T-helper 1 cell treated with Interleukin-12 subunit alpha and Interleukin-12 subunit beta and Interleukin-4 antibody, amounts not matched to agents 30 μg/mL and 1 μg/mL, for 36 hours (primary cell): ENCODE measurements around the gene CHIA.

Source experiments
- H3K27ac Mint-ChIP-seq: one replicate; pipeline ENCODE4 v1.8.0; 2021; ENCODE audit warnings: mild to moderate bottlenecking, mixed read lengths
- H3K27me3 Mint-ChIP-seq: one replicate; pipeline ENCODE4 v1.8.0; 2021; ENCODE audit warnings: low read depth, mixed read lengths
- H3K36me3 Mint-ChIP-seq: one replicate; pipeline ENCODE4 v1.8.0; 2021; ENCODE audit warnings: low read depth, mixed read lengths
- H3K4me1 Mint-ChIP-seq: one replicate; pipeline ENCODE4 v1.8.0; 2021; ENCODE audit warnings: low read depth, mixed read lengths
- H3K4me3 Mint-ChIP-seq: one replicate; pipeline ENCODE4 v1.8.0; 2021; ENCODE audit warnings: mild to moderate bottlenecking, moderate library complexity, mixed read lengths
- H3K9me3 Mint-ChIP-seq: one replicate; pipeline ENCODE4 v1.8.0; 2021; ENCODE audit warnings: mixed read lengths

Gene CHIA

DNA sequence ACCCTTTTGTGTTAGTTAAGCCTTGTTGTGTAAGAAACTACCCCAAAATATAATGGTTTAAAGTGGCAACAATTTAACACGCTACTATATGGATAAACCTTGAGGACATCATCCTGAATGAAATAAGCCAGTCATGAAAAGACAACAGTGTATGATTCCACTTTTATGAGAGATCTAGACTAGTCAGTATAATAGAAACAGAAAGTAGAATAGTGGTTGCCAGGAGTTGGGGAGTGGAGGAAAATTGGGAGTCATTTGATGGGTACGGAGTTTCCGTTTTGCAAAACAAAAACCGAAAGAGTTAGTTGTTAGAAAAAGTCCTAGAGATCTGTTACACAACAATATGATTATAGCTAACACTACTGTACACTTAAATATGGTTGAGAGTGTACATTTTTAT, 16.0 kb upstream of the CHIA start:
- Mint-ChIP-seq H3K27me3 (peaks cover 26% of the 10 kb centered on the region), H3K4me3 (no peak overlapping the region), H3K36me3 (peaks cover 5% of the 10 kb centered on the region), H3K9me3 (peaks cover 11% of the 10 kb centered on the region), H3K27ac (peak overlapping the region; percentile 26), H3K4me1 (peaks cover 23% of the 10 kb centered on the region)

DNA sequence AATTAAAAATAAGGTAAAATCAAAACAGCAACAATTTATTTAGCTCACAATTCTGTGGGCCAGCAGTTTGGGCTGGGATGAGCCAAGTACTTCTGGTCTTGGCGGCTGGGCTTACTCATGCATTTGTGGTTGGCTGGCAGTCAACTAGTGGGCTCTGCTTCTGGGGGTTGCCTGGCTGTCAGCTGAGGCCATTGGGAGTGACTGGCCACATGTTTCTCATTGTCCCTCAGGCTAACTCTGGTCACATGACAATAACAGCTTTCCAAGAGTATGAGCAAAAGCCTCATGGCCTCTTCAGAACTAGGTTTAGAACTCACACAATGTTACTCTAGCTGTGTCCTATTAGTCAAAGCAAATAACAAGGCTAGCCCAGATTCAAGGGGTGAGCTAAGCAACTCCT, 15.6 kb upstream of the CHIA start:
- Mint-ChIP-seq H3K27me3 (peaks cover 22% of the 10 kb centered on the region), H3K27ac (peak overlapping the region; percentile 67), H3K4me1 (peaks cover 23% of the 10 kb centered on the region), H3K9me3 (peaks cover 11% of the 10 kb centered on the region), H3K36me3 (peaks cover 5% of the 10 kb centered on the region), H3K4me3 (no peak overlapping the region)

GRCh38 chr1:111275780-111276433, 14.7 kb upstream of the CHIA start:
- Mint-ChIP-seq H3K36me3 (peaks cover 3% of the 10 kb centered on the region), H3K4me1 (peaks cover 23% of the 10 kb centered on the region), H3K9me3 (peaks cover 11% of the 10 kb centered on the region), H3K27me3 (peaks cover 16% of the 10 kb centered on the region), H3K27ac (peak overlapping the region; percentile 67), H3K4me3 (no peak overlapping the region)

DNA sequence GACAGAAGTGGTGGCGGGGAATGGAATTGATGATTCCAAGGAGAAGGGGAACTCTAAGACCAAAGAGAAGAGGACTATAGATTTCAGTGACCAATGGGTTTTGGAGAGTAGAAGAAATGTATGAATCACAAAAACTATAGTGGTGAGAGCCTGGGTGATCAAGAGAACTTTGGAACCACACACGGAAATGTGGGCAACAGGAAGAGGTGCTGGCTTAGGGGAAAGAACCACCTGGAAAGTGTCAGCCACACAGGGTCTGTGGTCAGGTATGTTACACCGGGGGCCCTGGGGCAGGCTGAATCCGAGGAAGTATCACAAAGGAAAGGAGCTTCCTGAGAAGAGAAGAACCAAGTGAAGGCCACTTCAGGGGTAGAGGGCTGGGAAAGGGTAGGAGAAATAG, 11.5 kb upstream of the CHIA start:
- Mint-ChIP-seq H3K27me3 (no peaks in the 10 kb centered on the region), H3K4me1 (peaks cover 20% of the 10 kb centered on the region), H3K9me3 (peaks cover 11% of the 10 kb centered on the region), H3K4me3 (no peak overlapping the region), H3K36me3 (no peaks in the 10 kb centered on the region), H3K27ac (peak overlapping the region; percentile 4)

DNA sequence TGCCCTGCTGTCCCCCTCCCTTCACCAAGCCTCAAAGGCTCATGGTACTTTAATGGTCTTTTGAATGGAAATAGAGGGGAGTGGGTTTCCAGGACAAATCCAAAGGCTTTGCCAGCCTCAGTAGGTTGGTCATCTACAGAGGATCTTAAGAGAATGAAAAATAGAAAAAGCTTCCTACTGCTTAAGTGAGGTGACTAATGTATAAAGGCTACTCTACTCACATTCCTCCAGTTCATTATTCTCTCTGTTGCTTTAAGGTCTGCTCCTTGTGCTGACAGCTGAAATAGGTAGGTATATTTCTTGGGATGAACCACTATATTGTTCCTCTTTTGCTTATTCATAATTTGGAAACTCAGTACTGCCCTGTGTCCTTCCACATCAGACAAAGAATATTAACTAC, 10.4 kb upstream of the CHIA start:
- Mint-ChIP-seq H3K27ac (no peak overlapping the region), H3K4me3 (no peak overlapping the region), H3K27me3 (no peaks in the 10 kb centered on the region), H3K9me3 (peaks cover 11% of the 10 kb centered on the region), H3K4me1 (peaks cover 13% of the 10 kb centered on the region), H3K36me3 (no peaks in the 10 kb centered on the region)

DNA sequence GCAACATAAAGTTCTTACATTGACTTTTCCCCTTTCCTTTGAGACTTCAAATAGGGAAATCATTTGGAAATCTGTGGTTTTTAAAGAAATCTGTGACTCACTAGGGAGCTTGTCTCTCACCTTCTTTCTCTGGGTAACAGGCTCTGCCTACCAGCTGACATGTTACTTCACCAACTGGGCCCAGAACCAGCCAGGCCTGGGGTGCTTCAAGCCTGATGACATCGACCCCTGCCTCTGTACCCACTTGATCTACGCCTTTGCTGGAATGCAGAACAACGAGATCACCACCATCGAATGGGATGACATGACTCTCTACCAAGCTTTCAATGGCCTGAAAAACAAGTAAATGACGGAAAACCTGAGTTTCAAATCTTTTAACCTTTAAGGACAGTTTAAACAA, 9.2 kb upstream of the CHIA start:
- H3K4me3 Mint-ChIP-seq, result no peak overlapping the region
- no peak overlapping the region for H3K27ac Mint-ChIP-seq
- no peaks in the 10 kb centered on the region for H3K27me3 Mint-ChIP-seq

DNA sequence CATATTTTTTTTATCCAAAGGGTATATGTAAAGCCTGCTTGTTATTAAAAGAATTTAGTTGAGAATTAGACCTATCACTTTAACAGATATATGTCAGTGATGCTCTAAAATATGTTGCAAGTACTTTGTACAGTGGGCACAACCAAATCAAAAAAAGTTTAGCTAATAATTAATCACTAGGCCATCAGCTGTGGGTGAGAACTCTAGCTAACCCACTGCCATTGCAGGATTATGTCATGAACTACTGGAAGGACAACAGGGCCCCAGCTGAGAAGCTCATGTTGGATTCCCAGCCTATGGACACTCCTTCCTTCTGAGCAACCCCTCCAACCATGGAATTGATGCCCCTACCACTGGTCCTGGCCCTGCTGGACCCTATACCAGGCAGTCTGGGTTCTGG, 6.8 kb upstream of the CHIA start:
- H3K9me3 Mint-ChIP-seq, result peaks cover 4% of the 10 kb centered on the region
- H3K4me3 Mint-ChIP-seq, result no peak overlapping the region
- H3K36me3 Mint-ChIP-seq, result no peaks in the 10 kb centered on the region
- H3K4me1 Mint-ChIP-seq, result peaks cover 4% of the 10 kb centered on the region
- H3K27ac Mint-ChIP-seq, result no peak overlapping the region
- no peaks in the 10 kb centered on the region for H3K27me3 Mint-ChIP-seq

More for the DNA sequence above, 9.2 kb upstream of the CHIA start:
- peaks cover 5% of the 10 kb centered on the region for H3K4me1 Mint-ChIP-seq
- H3K36me3 Mint-ChIP-seq, result no peaks in the 10 kb centered on the region
- H3K9me3 Mint-ChIP-seq, result peaks cover 9% of the 10 kb centered on the region

DNA sequence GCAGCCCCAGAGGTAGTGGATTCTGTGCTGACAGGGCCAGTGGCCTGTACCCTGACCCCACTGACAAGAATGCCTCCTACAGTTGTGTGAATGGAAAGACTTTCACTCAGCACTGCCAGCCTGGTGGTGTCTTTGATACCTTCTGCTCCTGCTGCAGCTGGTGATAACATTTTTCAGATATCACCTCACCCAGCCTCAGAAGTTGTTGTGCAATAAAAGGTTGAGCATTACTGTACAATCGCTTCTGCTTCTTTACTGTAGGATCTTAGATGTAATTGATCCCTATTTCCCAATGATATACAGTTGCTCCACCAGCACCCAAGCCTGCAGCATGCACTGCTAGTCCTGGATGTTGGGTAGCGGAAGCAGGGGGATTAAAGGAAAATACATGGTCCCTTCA, 4.8 kb upstream of the CHIA start:
- H3K9me3 Mint-ChIP-seq, result no peaks in the 10 kb centered on the region
- no peak overlapping the region for H3K4me3 Mint-ChIP-seq
- no peak overlapping the region for H3K27ac Mint-ChIP-seq
- no peaks in the 10 kb centered on the region for H3K4me1 Mint-ChIP-seq
- no peaks in the 10 kb centered on the region for H3K36me3 Mint-ChIP-seq
- no peaks in the 10 kb centered on the region for H3K27me3 Mint-ChIP-seq

GRCh38 chr1:111286912-111287311, 3.7 kb upstream of the CHIA start:
- H3K36me3 Mint-ChIP-seq, result no peaks in the 10 kb centered on the region
- H3K9me3 Mint-ChIP-seq, result peaks cover 4% of the 10 kb centered on the region
- no peak overlapping the region for H3K4me3 Mint-ChIP-seq
- H3K4me1 Mint-ChIP-seq, result no peaks in the 10 kb centered on the region
- no peaks in the 10 kb centered on the region for H3K27me3 Mint-ChIP-seq
- H3K27ac Mint-ChIP-seq, result no peak overlapping the region

DNA sequence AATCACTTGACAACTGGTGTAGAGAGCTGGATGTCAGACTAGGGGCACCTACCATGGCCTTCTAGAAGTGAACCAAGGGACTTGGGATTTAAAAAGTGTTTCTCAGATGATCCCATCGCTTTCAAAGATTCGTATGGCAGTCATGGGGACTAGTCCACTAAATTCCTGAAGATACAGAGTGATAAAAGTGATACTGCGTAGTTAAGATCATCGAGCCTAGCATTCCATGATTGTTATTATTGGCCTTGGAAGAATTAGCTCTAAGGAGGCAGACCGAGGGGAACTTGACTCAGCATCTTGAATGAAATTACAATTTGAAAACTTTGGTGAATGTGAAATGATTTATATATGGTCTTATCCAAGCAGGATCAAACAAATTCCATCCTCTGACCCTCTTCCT, 1.3 kb upstream of the CHIA start:
- Mint-ChIP-seq H3K27me3 (no peaks in the 10 kb centered on the region), H3K36me3 (no peaks in the 10 kb centered on the region), H3K9me3 (peaks cover 4% of the 10 kb centered on the region), H3K4me3 (no peak overlapping the region), H3K4me1 (no peaks in the 10 kb centered on the region), H3K27ac (no peak overlapping the region)

GRCh38 chr1:111290104-111290503, 547 bp upstream of the CHIA start:
- Mint-ChIP-seq H3K4me3 (no peak overlapping the region), H3K36me3 (no peaks in the 10 kb centered on the region), H3K9me3 (peaks cover 4% of the 10 kb centered on the region), H3K27ac (no peak overlapping the region), H3K27me3 (no peaks in the 10 kb centered on the region), H3K4me1 (no peaks in the 10 kb centered on the region)

DNA sequence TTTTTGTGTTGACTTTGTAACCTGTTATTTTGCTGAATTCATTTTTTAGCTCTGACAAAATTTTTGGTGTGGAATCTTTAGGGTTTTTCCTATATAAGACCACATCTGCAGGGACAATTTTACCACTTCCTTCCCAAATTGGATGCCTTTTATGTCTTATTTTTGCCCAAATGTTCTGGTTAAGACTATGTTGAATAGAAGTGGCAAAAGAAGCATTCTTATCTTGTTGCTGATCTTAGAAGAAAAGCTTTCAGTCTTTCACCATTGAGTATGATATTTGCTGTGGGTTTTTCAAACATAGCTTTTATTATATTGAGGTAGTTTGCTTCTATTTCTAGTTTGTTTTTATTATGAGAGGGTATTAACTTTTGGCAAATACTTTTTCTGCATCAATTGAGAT, 3.7 kb downstream of the CHIA start:
- H3K4me1 Mint-ChIP-seq, result no peaks in the 10 kb centered on the region
- no peaks in the 10 kb centered on the region for H3K36me3 Mint-ChIP-seq
- H3K27ac Mint-ChIP-seq, result no peak overlapping the region
- peaks cover 23% of the 10 kb centered on the region for H3K9me3 Mint-ChIP-seq
- H3K27me3 Mint-ChIP-seq, result no peaks in the 10 kb centered on the region
- no peak overlapping the region for H3K4me3 Mint-ChIP-seq

GRCh38 chr1:111302374-111302773, 11.7 kb downstream of the CHIA start:
- H3K9me3 Mint-ChIP-seq, result peaks cover 44% of the 10 kb centered on the region
- H3K4me3 Mint-ChIP-seq, result no peak overlapping the region
- H3K36me3 Mint-ChIP-seq, result no peaks in the 10 kb centered on the region
- H3K27ac Mint-ChIP-seq, result no peak overlapping the region
- H3K27me3 Mint-ChIP-seq, result no peaks in the 10 kb centered on the region
- no peaks in the 10 kb centered on the region for H3K4me1 Mint-ChIP-seq

- Mint-ChIP-seq H3K4me3 (no peak overlapping the region), H3K36me3 (no peaks in the 10 kb centered on the region), H3K27me3 (peaks cover 15% of the 10 kb centered on the region), H3K4me1 (no peaks in the 10 kb centered on the region), H3K27ac (no peak overlapping the region), H3K9me3 (peaks cover 5% of the 10 kb centered on the region)
These were observed 19.0 kb downstream of the CHIA start for GRCh38 chr1:111309690-111310089.

DNA sequence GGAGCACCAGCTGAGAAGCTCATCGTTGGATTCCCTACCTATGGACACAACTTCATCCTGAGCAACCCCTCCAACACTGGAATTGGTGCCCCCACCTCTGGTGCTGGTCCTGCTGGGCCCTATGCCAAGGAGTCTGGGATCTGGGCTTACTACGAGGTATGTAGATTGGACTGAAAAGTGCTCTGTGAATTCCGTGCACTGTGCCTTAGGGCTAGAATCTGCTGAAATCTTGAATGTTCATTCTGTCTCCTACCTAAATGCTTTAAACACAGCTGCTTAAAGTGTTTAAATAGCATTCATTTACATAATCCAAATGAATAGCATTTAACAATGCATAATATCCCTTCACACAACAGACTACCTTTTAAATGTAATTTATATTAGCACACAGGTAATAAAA, 27.9 kb downstream of the CHIA start:
- Mint-ChIP-seq H3K27me3 (peaks cover 5% of the 10 kb centered on the region), H3K36me3 (no peaks in the 10 kb centered on the region), H3K9me3 (no peaks in the 10 kb centered on the region), H3K4me3 (no peak overlapping the region), H3K27ac (no peak overlapping the region), H3K4me1 (peaks cover 5% of the 10 kb centered on the region)
